Activated CD8-positive, alpha-beta memory T cell treated with anti-CD3 and anti-CD28 coated beads, Interleukin-2, amount 10 ng/mL, durations not matched to agents 7 days and 5 days (primary cell): ENCODE data around the gene AMOTL2. TPM values are rescaled to one million over a fixed set of nuclear protein-coding genes. Genes with fewer than 3 reads are reported as not detected.

Experiments used
- ATAC-seq: fragments of 150-1000 bp; cut with Tn5 transposase; one replicate; pipeline ENCODE4 v1.10.0; 2021; ENCODE audit warnings: moderate library complexity
- CTCF ChIA-PET: fragments of 350-600 bp; sonication (Branson Sonifier 250); formaldehyde crosslinking; loops from one replicate; lab custom pipeline; 2021; ENCODE audit warnings: antibody characterized with exemption; lab: Charles Lee
- DNase-seq: peaks from one replicate; pipeline ENCODE4 v3.0.0-alpha.2; 2020
- H3K27ac Mint-ChIP-seq: one replicate; pipeline ENCODE4 v1.8.0; 2021; ENCODE audit warnings: mild to moderate bottlenecking, mixed read lengths
- H3K27me3 Mint-ChIP-seq: one replicate; pipeline ENCODE4 v1.8.0; 2021; ENCODE audit warnings: mixed read lengths
- H3K36me3 Mint-ChIP-seq: one replicate; pipeline ENCODE4 v1.8.0; 2021; ENCODE audit warnings: mild to moderate bottlenecking, mixed read lengths
- H3K4me1 Mint-ChIP-seq: one replicate; pipeline ENCODE4 v1.8.0; 2021; ENCODE audit warnings: mixed read lengths
- H3K4me3 Mint-ChIP-seq: one replicate; pipeline ENCODE4 v1.8.0; 2021; ENCODE audit warnings: mild to moderate bottlenecking, moderate library complexity, mixed read lengths
- H3K9me3 Mint-ChIP-seq: one replicate; pipeline ENCODE4 v1.8.0; 2022; ENCODE audit warnings: low read depth, mixed read lengths
- total RNA-seq, 2 experiments: library from RNA; stranded (reverse); gene quantifications; one replicate each; pipeline ENCODE4 v1.2.3, GENCODE V29; 2021

AMOTL2 gene
- total RNA-seq, 2 experiments from 2014 or later = not detected

DNA sequence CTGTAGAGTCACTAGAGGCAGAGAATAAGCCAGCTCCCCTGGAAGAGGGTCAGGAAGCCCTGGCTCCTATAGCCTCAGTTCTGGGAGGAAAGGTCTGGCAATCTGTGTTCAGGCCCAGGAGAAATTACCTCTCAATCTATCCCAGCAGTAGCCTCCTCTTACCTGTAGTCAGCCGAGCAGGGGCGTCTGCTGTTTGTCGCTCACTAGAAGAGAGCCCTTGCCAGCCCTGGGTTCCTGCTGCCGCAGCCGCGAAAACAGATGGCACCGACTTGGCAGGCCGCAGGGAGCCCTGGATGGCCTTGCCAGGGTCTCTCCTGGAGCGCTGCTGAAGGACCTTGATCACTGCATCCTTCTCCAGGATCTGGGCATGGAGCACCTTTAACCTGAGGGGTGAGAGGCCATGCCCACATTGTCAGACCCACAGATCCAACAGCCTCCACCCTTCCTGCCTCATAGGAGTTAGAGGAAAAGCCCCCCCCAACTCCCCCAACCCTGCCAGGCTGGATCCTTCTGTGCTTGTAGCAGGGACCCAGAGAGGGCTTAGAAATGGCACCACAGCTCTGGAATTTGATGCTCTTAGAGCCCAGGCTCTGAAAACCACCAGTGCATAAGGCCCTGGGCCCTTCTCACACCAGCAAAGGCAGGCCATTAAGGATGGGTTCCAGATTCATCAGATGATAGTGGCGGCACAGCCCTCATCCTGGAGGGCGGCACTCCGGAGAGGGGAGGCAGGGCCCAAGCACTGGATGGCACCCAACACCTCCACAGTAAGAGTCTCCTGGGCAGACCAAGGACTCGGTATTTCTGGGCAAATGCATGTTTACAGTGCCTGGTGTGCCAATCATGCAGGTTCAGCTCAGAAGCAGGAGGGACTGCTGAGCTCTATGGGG, 14.9 kb downstream of the AMOTL2 start:
- Mint-ChIP-seq H3K4me3 (no peak overlapping the region), H3K27me3 (peaks cover 21% of the 10 kb centered on the region), H3K27ac (no peak overlapping the region), H3K9me3 (no peaks in the 10 kb centered on the region), H3K36me3 (no peaks in the 10 kb centered on the region), H3K4me1 (peaks cover 2% of the 10 kb centered on the region)
- no peak for ATAC-seq
- DNase-seq = no peak
- CTCF ChIA-PET = interaction anchor here (1.0 to 1.3 kb wide), 2 partner anchors 19 to 147 kb away, joined by 3 to 4 read pairs; no protein-coding TSS in a partner anchor

- H3K27ac Mint-ChIP-seq = no peak overlapping the region
- no peak for DNase-seq
- ATAC-seq = no peak
- CTCF ChIA-PET = interaction anchor here (1.0 to 1.3 kb wide), 3 partner anchors 20 to 145 kb away, joined by 3 to 4 read pairs (median 3); no protein-coding TSS in a partner anchor
- H3K36me3 Mint-ChIP-seq = no peaks in the 10 kb centered on the region
- no peaks in the 10 kb centered on the region for H3K4me1 Mint-ChIP-seq
- H3K27me3 Mint-ChIP-seq = peaks cover 12% of the 10 kb centered on the region
- H3K4me3 Mint-ChIP-seq = no peak overlapping the region
- no peaks in the 10 kb centered on the region for H3K9me3 Mint-ChIP-seq
Measured at GRCh38 chr3:134357914-134358811, 16.1 kb downstream of the AMOTL2 start.

GRCh38 chr3:134357261-134357913, 16.9 kb downstream of the AMOTL2 start:
- Mint-ChIP-seq H3K9me3 (no peaks in the 10 kb centered on the region), H3K4me3 (no peak overlapping the region), H3K27ac (no peak overlapping the region), H3K36me3 (no peaks in the 10 kb centered on the region), H3K4me1 (no peaks in the 10 kb centered on the region), H3K27me3 (peaks cover 7% of the 10 kb centered on the region)
- ATAC-seq (no peak), DNase-seq (no peak)
- CTCF ChIA-PET = interaction anchor here (1.1 kb wide), 1 partner anchor 116 kb away, joined by 3 read pairs; no protein-coding TSS in a partner anchor

DNA sequence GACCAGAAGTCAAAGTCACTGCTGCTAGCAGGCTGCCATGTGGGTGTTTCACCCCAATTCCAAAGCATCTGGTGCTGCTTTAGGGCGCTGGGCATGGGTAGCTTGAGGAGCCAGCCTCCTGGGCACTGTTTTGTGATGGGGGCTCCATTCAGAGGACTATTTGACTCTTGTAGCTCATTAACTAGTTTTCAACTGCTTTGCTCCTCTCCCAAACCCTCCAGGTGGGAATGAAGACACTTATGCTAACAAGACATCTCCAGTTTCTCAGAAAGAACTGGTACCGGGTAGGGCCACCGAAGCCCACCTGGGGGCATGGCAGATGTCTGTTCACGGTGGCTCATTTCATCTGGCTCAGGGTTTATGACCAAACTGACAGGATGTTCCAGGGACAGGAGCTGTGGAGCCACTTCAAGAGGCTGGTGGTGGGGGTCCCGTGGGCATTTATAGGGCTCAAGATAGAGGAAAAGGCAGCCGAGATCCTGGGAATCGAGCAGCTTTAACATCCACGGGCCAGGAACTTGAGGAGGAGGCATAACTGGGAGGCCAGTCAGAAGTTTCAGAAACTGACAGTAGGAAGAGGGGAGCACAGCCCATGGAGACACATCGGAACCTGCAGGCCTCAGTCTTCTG, 17.7 kb downstream of the AMOTL2 start:
- no peaks in the 10 kb centered on the region for H3K36me3 Mint-ChIP-seq
- no peak for DNase-seq

GRCh38 chr3:134355416-134355815, 18.8 kb downstream of the AMOTL2 start:
- H3K4me1 Mint-ChIP-seq = no peaks in the 10 kb centered on the region
- peaks cover 7% of the 10 kb centered on the region for H3K27me3 Mint-ChIP-seq
- H3K9me3 Mint-ChIP-seq = no peaks in the 10 kb centered on the region
- H3K36me3 Mint-ChIP-seq = no peaks in the 10 kb centered on the region
- DNase-seq (no peak), ATAC-seq (no peak)
- H3K4me3 Mint-ChIP-seq = no peak overlapping the region
- no peak overlapping the region for H3K27ac Mint-ChIP-seq
- CTCF ChIA-PET = no interaction called here

More for the DNA sequence above, 17.7 kb downstream of the AMOTL2 start:
- Mint-ChIP-seq H3K27ac (no peak overlapping the region), H3K9me3 (no peaks in the 10 kb centered on the region), H3K4me1 (no peaks in the 10 kb centered on the region), H3K4me3 (no peak overlapping the region), H3K27me3 (peaks cover 7% of the 10 kb centered on the region)
- CTCF ChIA-PET = no interaction called here
- no peak for ATAC-seq

DNA sequence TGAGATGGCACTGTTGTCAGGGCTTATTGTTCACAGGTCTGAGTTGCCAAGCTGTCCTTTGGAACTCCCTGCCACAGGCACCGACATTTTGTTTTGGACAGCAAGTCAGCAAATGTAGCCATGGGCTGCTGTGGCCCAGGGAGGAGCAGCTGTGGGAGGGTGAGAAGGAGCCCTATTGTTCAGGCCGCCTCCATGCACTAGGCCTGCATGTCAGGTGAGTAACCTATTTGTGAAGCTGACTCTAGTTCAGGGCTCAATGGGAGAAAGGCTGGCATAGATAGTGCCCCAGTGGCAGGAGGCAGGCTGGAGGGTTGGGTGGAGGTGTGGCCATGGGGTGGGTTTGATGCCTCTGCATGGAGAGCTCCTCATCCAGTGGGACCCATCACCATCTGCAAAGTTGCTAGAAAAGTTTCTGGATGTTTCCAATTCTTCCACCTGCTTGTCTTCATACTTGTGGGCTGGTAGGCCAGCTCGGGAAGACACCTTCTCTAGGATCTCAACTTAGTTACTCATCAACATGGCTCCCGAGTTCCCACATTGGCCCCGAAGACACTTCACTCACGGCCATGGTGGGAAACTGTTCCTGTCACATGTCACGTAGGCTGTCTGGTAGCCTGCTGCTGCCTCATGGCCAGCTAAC, 19.5 kb downstream of the AMOTL2 start:
- Mint-ChIP-seq H3K36me3 (no peaks in the 10 kb centered on the region), H3K9me3 (no peaks in the 10 kb centered on the region), H3K4me1 (no peaks in the 10 kb centered on the region), H3K27me3 (peaks cover 7% of the 10 kb centered on the region), H3K27ac (no peak overlapping the region), H3K4me3 (no peak overlapping the region)
- no peak for DNase-seq
- CTCF ChIA-PET = interaction anchor here (0.6 kb wide), 1 partner anchor 9 kb away, joined by 3 read pairs; no protein-coding TSS in a partner anchor
- no peak for ATAC-seq

DNA sequence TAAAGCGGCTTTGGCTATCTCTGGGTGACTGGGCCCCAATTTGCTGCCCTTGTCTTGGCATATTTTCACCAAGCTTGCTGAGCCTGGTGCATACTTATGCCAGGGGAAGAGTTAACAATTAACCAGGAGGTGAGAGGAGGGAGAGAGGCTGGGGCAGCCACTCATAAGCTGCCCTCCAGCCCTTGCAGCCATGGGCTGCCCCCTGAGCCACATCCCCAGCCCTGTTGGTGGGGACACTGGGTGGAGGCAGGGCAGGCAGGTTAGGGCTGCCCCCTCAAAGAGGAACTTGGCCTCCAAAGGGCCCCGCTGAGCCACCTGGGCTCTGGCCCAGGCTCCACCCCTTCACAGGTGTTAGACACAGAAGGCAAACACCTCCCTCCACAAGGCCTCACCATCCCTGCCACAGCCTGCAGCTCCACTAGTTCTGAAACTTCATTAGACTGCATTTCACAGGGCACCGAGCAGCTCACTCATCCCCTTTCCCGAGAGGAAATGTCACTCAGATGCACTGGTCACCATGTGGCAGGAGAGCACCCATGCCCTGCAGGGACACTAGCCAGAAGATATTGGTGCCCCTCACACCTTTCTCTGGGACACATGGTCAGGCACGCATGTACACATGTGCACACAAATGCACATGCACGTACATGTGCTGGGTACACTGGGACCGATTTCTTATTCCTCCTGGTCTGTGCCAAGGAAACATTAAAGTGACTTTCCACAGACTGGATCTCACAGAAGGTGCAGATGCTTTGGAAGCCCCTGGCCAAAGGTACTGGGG, 20.2 kb downstream of the AMOTL2 start:
- Mint-ChIP-seq H3K4me3 (no peak overlapping the region), H3K27ac (no peak overlapping the region), H3K4me1 (no peaks in the 10 kb centered on the region), H3K27me3 (peaks cover 7% of the 10 kb centered on the region), H3K36me3 (no peaks in the 10 kb centered on the region), H3K9me3 (no peaks in the 10 kb centered on the region)
- DNase-seq (no peak), ATAC-seq (no peak)
- CTCF ChIA-PET = interaction anchor here (0.6 kb wide), 1 partner anchor 10 kb away, joined by 3 read pairs; no protein-coding TSS in a partner anchor

DNA sequence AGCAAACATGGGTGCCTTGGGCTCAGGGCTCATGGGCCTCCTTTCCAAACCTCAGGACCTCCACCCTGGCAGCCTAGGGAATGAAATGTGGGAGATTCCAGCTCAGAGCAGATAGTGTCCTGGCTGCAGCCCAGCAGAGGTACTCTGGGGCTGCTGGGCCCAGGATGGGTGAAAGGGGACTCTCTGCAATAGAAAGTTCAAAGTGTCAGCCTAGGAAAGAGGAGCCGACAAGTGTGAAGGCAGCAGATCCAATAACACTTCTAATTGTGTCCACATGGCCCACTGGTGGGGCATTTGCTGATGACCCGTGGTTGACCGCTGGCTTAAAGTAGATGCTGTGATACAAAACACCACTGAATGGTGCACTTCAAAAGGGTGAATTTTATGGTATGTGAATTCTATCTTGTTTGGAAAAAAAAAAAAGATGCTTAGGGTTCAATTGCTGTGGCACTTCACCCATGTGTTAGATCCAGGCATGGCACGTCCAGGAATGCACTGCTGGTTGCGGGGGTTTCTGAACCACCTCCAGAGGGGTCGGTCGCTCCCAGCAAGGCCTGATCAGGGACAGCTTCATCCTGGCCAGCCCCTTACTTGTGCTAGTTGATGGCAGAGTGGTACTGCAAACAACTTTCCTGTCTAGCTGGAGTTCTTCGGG, 20.9 kb downstream of the AMOTL2 start:
- ATAC-seq (no peak), DNase-seq (no peak)
- Mint-ChIP-seq H3K36me3 (no peaks in the 10 kb centered on the region), H3K27me3 (peaks cover 2% of the 10 kb centered on the region), H3K4me1 (no peaks in the 10 kb centered on the region), H3K9me3 (no peaks in the 10 kb centered on the region), H3K4me3 (no peak overlapping the region), H3K27ac (no peak overlapping the region)
- CTCF ChIA-PET = no interaction called here

- Mint-ChIP-seq H3K27me3 (peaks cover 2% of the 10 kb centered on the region), H3K36me3 (no peaks in the 10 kb centered on the region), H3K27ac (no peak overlapping the region), H3K4me3 (no peak overlapping the region), H3K9me3 (no peaks in the 10 kb centered on the region), H3K4me1 (no peaks in the 10 kb centered on the region)
- ATAC-seq (no peak), DNase-seq (no peak)
- CTCF ChIA-PET = no interaction called here
Measured at GRCh38 chr3:134352031-134352671, 22.1 kb downstream of the AMOTL2 start.

DNA sequence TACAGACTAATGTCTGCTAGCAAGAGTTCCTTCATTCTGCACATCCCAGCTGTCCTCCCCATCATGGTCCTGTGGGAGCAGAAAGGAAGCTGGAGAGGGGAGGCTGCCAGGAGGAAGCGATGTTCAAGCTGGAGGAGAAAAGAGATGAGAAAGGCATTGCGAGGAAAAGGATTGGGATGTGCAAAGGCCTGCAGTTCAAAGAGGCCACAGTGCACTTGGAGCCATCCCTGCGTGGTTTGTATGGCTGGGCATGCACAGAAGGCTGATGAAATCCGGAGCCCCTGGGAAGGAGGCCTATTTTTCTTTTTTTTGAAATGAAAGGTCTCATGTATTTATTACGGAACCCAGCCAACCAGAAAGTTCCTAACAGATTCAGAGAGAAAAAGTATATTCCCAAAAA, 22.8 kb downstream of the AMOTL2 start:
- CTCF ChIA-PET = no interaction called here
- Mint-ChIP-seq H3K4me1 (no peaks in the 10 kb centered on the region), H3K36me3 (no peaks in the 10 kb centered on the region), H3K4me3 (no peak overlapping the region), H3K27me3 (peaks cover 2% of the 10 kb centered on the region), H3K9me3 (no peaks in the 10 kb centered on the region), H3K27ac (no peak overlapping the region)
- no peak for DNase-seq
- ATAC-seq = no peak

- CTCF ChIA-PET = no interaction called here
- Mint-ChIP-seq H3K9me3 (no peaks in the 10 kb centered on the region), H3K4me3 (no peak overlapping the region)
Measured at GRCh38 chr3:134350861-134351311, 23.4 kb downstream of the AMOTL2 start.

More at GRCh38 chr3:134350861-134351311, 23.4 kb downstream of the AMOTL2 start:
- ATAC-seq (no peak), DNase-seq (no peak)
- H3K27ac Mint-ChIP-seq = no peak overlapping the region
- no peaks in the 10 kb centered on the region for H3K4me1 Mint-ChIP-seq
- H3K36me3 Mint-ChIP-seq = no peaks in the 10 kb centered on the region
- peaks cover 2% of the 10 kb centered on the region for H3K27me3 Mint-ChIP-seq
